ENCODE data around the gene MKRN3.

DNA sequence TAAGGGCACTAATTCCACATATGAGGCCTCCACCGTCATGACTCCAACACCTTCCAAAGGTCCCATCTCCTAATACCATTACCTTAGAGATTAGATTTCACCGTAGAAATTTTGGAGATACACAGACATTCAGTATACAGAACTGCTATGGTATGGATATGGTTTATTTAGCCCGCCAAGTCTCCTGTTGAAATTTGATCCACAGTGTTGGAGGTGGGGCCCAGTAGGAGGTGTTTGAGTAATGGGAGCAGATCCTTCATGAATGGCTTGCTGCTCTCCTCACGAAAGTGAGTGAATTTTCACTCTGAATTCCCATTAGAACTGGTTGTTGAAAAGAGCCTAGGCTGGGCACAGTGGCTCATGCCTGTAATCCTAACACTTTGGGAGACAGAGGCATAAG, 7.4 kb downstream of the MKRN3 start:
- TF ChIP-seq, protein P1, sequence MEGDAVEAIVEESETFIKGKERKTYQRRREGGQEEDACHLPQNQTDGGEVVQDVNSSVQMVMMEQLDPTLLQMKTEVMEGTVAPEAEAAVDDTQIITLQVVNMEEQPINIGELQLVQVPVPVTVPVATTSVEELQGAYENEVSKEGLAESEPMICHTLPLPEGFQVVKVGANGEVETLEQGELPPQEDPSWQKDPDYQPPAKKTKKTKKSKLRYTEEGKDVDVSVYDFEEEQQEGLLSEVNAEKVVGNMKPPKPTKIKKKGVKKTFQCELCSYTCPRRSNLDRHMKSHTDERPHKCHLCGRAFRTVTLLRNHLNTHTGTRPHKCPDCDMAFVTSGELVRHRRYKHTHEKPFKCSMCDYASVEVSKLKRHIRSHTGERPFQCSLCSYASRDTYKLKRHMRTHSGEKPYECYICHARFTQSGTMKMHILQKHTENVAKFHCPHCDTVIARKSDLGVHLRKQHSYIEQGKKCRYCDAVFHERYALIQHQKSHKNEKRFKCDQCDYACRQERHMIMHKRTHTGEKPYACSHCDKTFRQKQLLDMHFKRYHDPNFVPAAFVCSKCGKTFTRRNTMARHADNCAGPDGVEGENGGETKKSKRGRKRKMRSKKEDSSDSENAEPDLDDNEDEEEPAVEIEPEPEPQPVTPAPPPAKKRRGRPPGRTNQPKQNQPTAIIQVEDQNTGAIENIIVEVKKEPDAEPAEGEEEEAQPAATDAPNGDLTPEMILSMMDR (IDR thresholded peaks at IDR 0.05) = no peak
- TF ChIP-seq, protein P2, sequence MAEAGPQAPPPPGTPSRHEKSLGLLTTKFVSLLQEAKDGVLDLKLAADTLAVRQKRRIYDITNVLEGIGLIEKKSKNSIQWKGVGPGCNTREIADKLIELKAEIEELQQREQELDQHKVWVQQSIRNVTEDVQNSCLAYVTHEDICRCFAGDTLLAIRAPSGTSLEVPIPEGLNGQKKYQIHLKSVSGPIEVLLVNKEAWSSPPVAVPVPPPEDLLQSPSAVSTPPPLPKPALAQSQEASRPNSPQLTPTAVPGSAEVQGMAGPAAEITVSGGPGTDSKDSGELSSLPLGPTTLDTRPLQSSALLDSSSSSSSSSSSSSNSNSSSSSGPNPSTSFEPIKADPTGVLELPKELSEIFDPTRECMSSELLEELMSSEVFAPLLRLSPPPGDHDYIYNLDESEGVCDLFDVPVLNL (CRISPR knock-in tag; IDR thresholded peaks at IDR 0.05; ENCODE audit: borderline replicate concordance, low read depth) = no peak
- TF ChIP-seq, protein P3, sequence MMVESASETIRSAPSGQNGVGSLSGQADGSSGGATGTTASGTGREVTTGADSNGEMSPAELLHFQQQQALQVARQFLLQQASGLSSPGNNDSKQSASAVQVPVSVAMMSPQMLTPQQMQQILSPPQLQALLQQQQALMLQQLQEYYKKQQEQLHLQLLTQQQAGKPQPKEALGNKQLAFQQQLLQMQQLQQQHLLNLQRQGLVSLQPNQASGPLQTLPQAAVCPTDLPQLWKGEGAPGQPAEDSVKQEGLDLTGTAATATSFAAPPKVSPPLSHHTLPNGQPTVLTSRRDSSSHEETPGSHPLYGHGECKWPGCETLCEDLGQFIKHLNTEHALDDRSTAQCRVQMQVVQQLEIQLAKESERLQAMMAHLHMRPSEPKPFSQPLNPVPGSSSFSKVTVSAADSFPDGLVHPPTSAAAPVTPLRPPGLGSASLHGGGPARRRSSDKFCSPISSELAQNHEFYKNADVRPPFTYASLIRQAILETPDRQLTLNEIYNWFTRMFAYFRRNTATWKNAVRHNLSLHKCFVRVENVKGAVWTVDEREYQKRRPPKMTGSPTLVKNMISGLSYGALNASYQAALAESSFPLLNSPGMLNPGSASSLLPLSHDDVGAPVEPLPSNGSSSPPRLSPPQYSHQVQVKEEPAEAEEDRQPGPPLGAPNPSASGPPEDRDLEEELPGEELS (CRISPR knock-in tag; IDR thresholded peaks at IDR 0.05) = no peak
- TF ChIP-seq, protein P4, sequence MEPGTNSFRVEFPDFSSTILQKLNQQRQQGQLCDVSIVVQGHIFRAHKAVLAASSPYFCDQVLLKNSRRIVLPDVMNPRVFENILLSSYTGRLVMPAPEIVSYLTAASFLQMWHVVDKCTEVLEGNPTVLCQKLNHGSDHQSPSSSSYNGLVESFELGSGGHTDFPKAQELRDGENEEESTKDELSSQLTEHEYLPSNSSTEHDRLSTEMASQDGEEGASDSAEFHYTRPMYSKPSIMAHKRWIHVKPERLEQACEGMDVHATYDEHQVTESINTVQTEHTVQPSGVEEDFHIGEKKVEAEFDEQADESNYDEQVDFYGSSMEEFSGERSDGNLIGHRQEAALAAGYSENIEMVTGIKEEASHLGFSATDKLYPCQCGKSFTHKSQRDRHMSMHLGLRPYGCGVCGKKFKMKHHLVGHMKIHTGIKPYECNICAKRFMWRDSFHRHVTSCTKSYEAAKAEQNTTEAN (CRISPR knock-in tag; IDR thresholded peaks at IDR 0.05) = no peak
- TF ChIP-seq ATF1 (CRISPR knock-in tag; IDR thresholded peaks at IDR 0.05) = no peak
- no peak for TF ChIP-seq TEAD1 (CRISPR knock-in tag; IDR thresholded peaks at IDR 0.05)
